Measurements from ENCODE around the gene GAS2L2. TPM values are rescaled to one million over a fixed set of nuclear protein-coding genes. Genes with fewer than 3 reads are reported as not detected.

The GAS2L2 gene
- total and polyA plus RNA-seq, 4 donors, result not detected

GRCh38 chr17:35736236-35736635 lies 16.8 kb downstream of the GAS2L2 start (continued):
- TF ChIP-seq REST (IDR thresholded peaks at IDR 0.05), result no peak
- TF ChIP-seq FOXA1 (IDR thresholded peaks at IDR 0.05), result no peak
- no peak for TF ChIP-seq HNF4G (IDR thresholded peaks at IDR 0.05)
- TF ChIP-seq RXRA (IDR thresholded peaks at IDR 0.05), result no peak
- no peak for TF ChIP-seq GABPA (IDR thresholded peaks at IDR 0.05 in 1 of 2, conservative IDR thresholded peaks at IDR 0.05 in 1 of 2)

DNA sequence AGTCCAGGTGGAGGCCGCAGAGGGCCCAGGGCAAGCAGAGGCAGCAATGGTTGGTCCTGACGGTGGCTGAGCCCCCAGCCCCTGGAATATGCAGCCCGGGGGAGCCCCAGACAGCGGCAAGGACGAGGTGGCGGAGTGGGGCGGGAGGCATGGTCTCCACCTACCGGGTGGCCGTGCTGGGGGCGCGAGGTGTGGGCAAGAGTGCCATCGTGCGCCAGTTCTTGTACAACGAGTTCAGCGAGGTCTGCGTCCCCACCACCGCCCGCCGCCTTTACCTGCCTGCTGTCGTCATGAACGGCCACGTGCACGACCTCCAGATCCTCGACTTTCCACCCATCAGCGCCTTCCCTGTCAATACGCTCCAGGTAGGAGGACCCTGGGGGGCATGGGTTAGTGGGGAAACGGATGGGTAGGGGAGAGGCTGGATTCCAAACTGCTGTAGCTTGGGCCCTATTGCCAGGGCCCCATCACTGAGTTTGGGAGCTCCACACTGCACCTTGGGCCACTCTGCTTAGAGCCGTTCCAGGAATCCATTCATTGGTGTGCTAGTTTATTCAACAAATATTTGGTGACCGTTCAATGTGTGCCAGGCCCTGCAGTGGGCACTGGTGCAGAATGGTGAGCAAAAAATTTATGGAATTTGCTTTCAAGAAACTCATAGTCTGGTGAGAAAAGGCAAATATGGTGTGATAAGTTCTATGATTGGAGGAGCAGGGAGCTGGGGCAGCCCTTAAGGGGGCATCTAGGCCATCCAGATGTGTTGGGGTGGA lies 17.8 kb downstream of the GAS2L2 start:
- Histone ChIP-seq H3K9me3 (ENCODE audit: control insufficient read depth in 4 of 4, low read length in 3 of 4) (no peaks in the 10 kb centered on the region), H3K36me3 (ENCODE audit: control insufficient read depth in 4 of 4, insufficient read depth in 3 of 4, low read depth in 1 of 4, low read length in 3 of 4) (no peaks in the 10 kb centered on the region), H3K27ac (ENCODE audit: low read depth in 1 of 2, low read length in 2 of 2) (no peak overlapping the region), H3K9ac (ENCODE audit: low read depth in 1 of 2, low read length in 2 of 2) (no peak overlapping the region), H3K4me1 (ENCODE audit: control insufficient read depth in 4 of 4, insufficient read depth in 4 of 4, low read length in 3 of 4) (peaks cover 0 to 9% (median 5%) of the 10 kb centered on the region in 4 donors), H3K27me3 (ENCODE audit: control insufficient read depth in 4 of 4, insufficient read depth in 4 of 4, low read length in 3 of 4) (no peaks in the 10 kb centered on the region), H3K4me3 (ENCODE audit: low read depth in 1 of 3, low read length in 3 of 3) (no peak overlapping the region)
- DNase-seq (ENCODE audit: low spot score), result no peak
- WGBS, result 82% methylated on average over 29 of the region's 29 CpGs
- TF ChIP-seq RXRA (IDR thresholded peaks at IDR 0.05), result no peak
- no peak for TF ChIP-seq HNF4G (IDR thresholded peaks at IDR 0.05)
- TF ChIP-seq REST (IDR thresholded peaks at IDR 0.05), result no peak
- no peak for TF ChIP-seq RAD21 (IDR thresholded peaks at IDR 0.05)
- no peak for TF ChIP-seq NR2F2 (IDR thresholded peaks at IDR 0.05)
- no peak for TF ChIP-seq JUND (IDR thresholded peaks at IDR 0.05)
- TF ChIP-seq, protein P1, sequence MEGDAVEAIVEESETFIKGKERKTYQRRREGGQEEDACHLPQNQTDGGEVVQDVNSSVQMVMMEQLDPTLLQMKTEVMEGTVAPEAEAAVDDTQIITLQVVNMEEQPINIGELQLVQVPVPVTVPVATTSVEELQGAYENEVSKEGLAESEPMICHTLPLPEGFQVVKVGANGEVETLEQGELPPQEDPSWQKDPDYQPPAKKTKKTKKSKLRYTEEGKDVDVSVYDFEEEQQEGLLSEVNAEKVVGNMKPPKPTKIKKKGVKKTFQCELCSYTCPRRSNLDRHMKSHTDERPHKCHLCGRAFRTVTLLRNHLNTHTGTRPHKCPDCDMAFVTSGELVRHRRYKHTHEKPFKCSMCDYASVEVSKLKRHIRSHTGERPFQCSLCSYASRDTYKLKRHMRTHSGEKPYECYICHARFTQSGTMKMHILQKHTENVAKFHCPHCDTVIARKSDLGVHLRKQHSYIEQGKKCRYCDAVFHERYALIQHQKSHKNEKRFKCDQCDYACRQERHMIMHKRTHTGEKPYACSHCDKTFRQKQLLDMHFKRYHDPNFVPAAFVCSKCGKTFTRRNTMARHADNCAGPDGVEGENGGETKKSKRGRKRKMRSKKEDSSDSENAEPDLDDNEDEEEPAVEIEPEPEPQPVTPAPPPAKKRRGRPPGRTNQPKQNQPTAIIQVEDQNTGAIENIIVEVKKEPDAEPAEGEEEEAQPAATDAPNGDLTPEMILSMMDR (IDR thresholded peaks at IDR 0.05; ENCODE audit: low read depth, low read length, missing input control), result no peak
- TF ChIP-seq FOXA2 (IDR thresholded peaks at IDR 0.05), result no peak
- TF ChIP-seq FOXA1 (IDR thresholded peaks at IDR 0.05), result no peak
- TF ChIP-seq HNF4A (conservative IDR thresholded peaks at IDR 0.05), result no peak
- no peak for TF ChIP-seq ATF3 (IDR thresholded peaks at IDR 0.05)
- no peak for TF ChIP-seq SP1 (IDR thresholded peaks at IDR 0.05)
- TF ChIP-seq EGR1 (IDR thresholded peaks at IDR 0.05; ENCODE audit: low read depth in 2 of 2), result no peak
